ENCODE data around the gene C10orf67. TPM values are rescaled to one million over a fixed set of nuclear protein-coding genes. Genes with fewer than 3 reads are reported as not detected.
"Not testable (repeated sequence)": the region's sequence is repeated elsewhere in the genome, so short reads cannot be mapped to it uniquely, and the experiment has no call there.

C10orf67 gene
- total RNA-seq, 1 experiment from 2014 or later: not detected

GRCh38 chr10:23258516-23258915, 86.1 kb downstream of the C10orf67 start (continued):
- TF ChIP-seq, protein P1, sequence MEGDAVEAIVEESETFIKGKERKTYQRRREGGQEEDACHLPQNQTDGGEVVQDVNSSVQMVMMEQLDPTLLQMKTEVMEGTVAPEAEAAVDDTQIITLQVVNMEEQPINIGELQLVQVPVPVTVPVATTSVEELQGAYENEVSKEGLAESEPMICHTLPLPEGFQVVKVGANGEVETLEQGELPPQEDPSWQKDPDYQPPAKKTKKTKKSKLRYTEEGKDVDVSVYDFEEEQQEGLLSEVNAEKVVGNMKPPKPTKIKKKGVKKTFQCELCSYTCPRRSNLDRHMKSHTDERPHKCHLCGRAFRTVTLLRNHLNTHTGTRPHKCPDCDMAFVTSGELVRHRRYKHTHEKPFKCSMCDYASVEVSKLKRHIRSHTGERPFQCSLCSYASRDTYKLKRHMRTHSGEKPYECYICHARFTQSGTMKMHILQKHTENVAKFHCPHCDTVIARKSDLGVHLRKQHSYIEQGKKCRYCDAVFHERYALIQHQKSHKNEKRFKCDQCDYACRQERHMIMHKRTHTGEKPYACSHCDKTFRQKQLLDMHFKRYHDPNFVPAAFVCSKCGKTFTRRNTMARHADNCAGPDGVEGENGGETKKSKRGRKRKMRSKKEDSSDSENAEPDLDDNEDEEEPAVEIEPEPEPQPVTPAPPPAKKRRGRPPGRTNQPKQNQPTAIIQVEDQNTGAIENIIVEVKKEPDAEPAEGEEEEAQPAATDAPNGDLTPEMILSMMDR (IDR thresholded peaks at IDR 0.05 in 2 of 3, conservative IDR thresholded peaks at IDR 0.05 in 1 of 3; ENCODE audit: borderline replicate concordance in 1 of 3, insufficient read depth in 1 of 3, low read depth in 2 of 3, low read length in 2 of 3): no peak
- TF ChIP-seq ZFX (IDR thresholded peaks at IDR 0.05): no peak
- TF ChIP-seq CEBPB (IDR thresholded peaks at IDR 0.05; ENCODE audit: low read depth): no peak
- TF ChIP-seq SP1 (IDR thresholded peaks at IDR 0.05; ENCODE audit: low read depth): no peak
- no peak for TF ChIP-seq JUND (IDR thresholded peaks at IDR 0.05)

- Histone ChIP-seq H2AFZ (ENCODE audit: low read depth, low read length, poor library complexity, severe bottlenecking) (no peak overlapping the region), H3K4me2 (ENCODE audit: low read length) (no peak overlapping the region), H3K79me2 (ENCODE audit: insufficient read depth, low read length) (no peaks in the 10 kb centered on the region), H3K4me1 (ENCODE audit: control insufficient read depth in 1 of 2, insufficient read depth in 2 of 2, low read length in 2 of 2) (no peaks in the 10 kb centered on the region), H3K27me3 (ENCODE audit: insufficient read depth, low read length) (peaks cover 36% of the 10 kb centered on the region), H3K9me3 (ENCODE audit: control insufficient read depth in 1 of 2, insufficient read depth in 1 of 2, low read depth in 1 of 2, low read length in 2 of 2) (no peaks in the 10 kb centered on the region), H3K9me2 (ENCODE audit: insufficient read depth) (no peaks in the 10 kb centered on the region), H3K9ac (ENCODE audit: low read length) (no peak overlapping the region), H4K20me1 (ENCODE audit: insufficient read depth) (no peaks in the 10 kb centered on the region), H3K4me3 (replicated peaks in 1 of 2; ENCODE audit: low read depth in 1 of 2, low read length in 2 of 2) (no peak overlapping the region), H3K36me3 (ENCODE audit: control insufficient read depth in 1 of 2, insufficient read depth in 2 of 2, low read length in 2 of 2) (no peaks in the 10 kb centered on the region), H3K27ac (ENCODE audit: low read depth, low read length) (no peak overlapping the region)
- intact Hi-C loops (cut with micrococcal nuclease): no loop called here
- BruUV-seq (replicated peaks): no TSS peak
- ATAC-seq (no peak), DNase-seq (ENCODE audit: low read depth, low spot score) (no peak)
- POLR2A ChIA-PET: no interaction called here
- RAD21 ChIA-PET (ENCODE audit: low non-redundant PET in 1 of 2, low total read pairs in 2 of 2, uncharacterized antibody in 2 of 2, unreplicated experiment in 2 of 2): no interaction called here
- TF ChIP-seq SRF (IDR thresholded peaks at IDR 0.05; ENCODE audit: low read depth): no peak
- TF ChIP-seq ATF3 (IDR thresholded peaks at IDR 0.05): no peak
- no peak for TF ChIP-seq REST (IDR thresholded peaks at IDR 0.05; ENCODE audit: low read depth)
- TF ChIP-seq, protein P1 (IDR thresholded peaks at IDR 0.05 in 2 of 3, conservative IDR thresholded peaks at IDR 0.05 in 1 of 3; ENCODE audit: borderline replicate concordance in 1 of 3, insufficient read depth in 1 of 3, low read depth in 2 of 3, low read length in 2 of 3): no peak
- no peak for TF ChIP-seq ELF1 (IDR thresholded peaks at IDR 0.05; ENCODE audit: borderline replicate concordance, low read depth)
- no peak for TF ChIP-seq JUND (IDR thresholded peaks at IDR 0.05)
- no peak for TF ChIP-seq FOSL1 (IDR thresholded peaks at IDR 0.05; ENCODE audit: low read depth)
- TF ChIP-seq YY1 (IDR thresholded peaks at IDR 0.05; ENCODE audit: extremely low read depth, insufficient replicate concordance, low read depth, low read length): no peak
- CTCF ChIA-PET: no interaction called here
Observed at GRCh38 chr10:23253780-23254179, 90.8 kb downstream of the C10orf67 start.

- H3K9me3 ChIP-seq (ENCODE audit: control insufficient read depth in 1 of 2, insufficient read depth in 1 of 2, low read depth in 1 of 2, low read length in 2 of 2); BruUV-seq (replicated peaks); H3K4me1 ChIP-seq (ENCODE audit: control insufficient read depth in 1 of 2, insufficient read depth in 2 of 2, low read length in 2 of 2); H3K36me3 ChIP-seq (ENCODE audit: control insufficient read depth in 1 of 2, insufficient read depth in 2 of 2, low read length in 2 of 2); ATAC-seq; RAD21 ChIA-PET (ENCODE audit: low non-redundant PET in 1 of 2, low total read pairs in 2 of 2, uncharacterized antibody in 2 of 2, unreplicated experiment in 2 of 2); H2AFZ ChIP-seq (ENCODE audit: low read depth, low read length, poor library complexity, severe bottlenecking); intact Hi-C loops (cut with micrococcal nuclease); H4K20me1 ChIP-seq (ENCODE audit: insufficient read depth); H3K79me2 ChIP-seq (ENCODE audit: insufficient read depth, low read length); H3K4me2 ChIP-seq (ENCODE audit: low read length); H3K9ac ChIP-seq (ENCODE audit: low read length); DNase-seq (ENCODE audit: low read depth, low spot score); H3K27ac ChIP-seq (ENCODE audit: low read depth, low read length); H3K4me3 ChIP-seq (replicated peaks in 1 of 2; ENCODE audit: low read depth in 1 of 2, low read length in 2 of 2); CTCF ChIA-PET; H3K9me2 ChIP-seq (ENCODE audit: insufficient read depth); POLR2A ChIA-PET: not testable (repeated sequence)
- peaks cover 45% of the 10 kb centered on the region for H3K27me3 ChIP-seq (ENCODE audit: insufficient read depth, low read length)
Observed at GRCh38 chr10:23252859-23253258, 91.7 kb downstream of the C10orf67 start.

Measured in HCT116 (cell line).